ENCODE results near the gene GRIP2.

Gene GRIP2

DNA sequence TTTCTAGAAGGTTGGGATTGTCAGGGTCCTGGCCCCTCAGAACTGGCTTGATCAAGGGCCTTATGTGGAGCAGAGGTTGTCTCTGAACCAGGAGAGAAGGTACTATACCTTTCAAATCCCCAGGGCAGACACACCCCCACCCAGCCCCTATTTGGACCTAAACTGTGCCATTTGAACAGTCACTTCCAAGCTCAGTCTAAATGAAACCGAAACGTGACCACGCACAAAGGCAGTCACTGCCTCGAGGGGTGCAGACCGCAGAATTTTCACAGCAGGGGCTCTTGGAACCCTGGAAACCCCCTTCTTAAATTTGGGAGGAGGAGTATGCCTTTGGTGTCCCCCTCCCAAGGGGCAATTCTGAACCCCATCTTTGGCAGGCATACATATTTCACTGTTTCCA is 53.7 kb downstream of the GRIP2 start:
- Histone ChIP-seq H3K4me3 (ENCODE audit: low read depth, low read length) (no peak overlapping the region), H3K9ac (no peak overlapping the region), H3K4me2 (ENCODE audit: low read length) (no peak overlapping the region), H3K79me2 (no peaks in the 10 kb centered on the region), H3K9me3 (ENCODE audit: control insufficient read depth, low read length) (no peaks in the 10 kb centered on the region), H2AFZ (no peak overlapping the region), H3K27ac (no peak overlapping the region), H3K27me3 (ENCODE audit: control insufficient read depth, insufficient read depth, low read length) (no peaks in the 10 kb centered on the region), H3K4me1 (no peaks in the 10 kb centered on the region), H3K36me3 (ENCODE audit: control insufficient read depth, insufficient read depth, low read length) (no peaks in the 10 kb centered on the region)
- TF ChIP-seq, protein P1, sequence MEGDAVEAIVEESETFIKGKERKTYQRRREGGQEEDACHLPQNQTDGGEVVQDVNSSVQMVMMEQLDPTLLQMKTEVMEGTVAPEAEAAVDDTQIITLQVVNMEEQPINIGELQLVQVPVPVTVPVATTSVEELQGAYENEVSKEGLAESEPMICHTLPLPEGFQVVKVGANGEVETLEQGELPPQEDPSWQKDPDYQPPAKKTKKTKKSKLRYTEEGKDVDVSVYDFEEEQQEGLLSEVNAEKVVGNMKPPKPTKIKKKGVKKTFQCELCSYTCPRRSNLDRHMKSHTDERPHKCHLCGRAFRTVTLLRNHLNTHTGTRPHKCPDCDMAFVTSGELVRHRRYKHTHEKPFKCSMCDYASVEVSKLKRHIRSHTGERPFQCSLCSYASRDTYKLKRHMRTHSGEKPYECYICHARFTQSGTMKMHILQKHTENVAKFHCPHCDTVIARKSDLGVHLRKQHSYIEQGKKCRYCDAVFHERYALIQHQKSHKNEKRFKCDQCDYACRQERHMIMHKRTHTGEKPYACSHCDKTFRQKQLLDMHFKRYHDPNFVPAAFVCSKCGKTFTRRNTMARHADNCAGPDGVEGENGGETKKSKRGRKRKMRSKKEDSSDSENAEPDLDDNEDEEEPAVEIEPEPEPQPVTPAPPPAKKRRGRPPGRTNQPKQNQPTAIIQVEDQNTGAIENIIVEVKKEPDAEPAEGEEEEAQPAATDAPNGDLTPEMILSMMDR (IDR thresholded peaks at IDR 0.05), result no peak

GRCh38 chr3:14485981-14486380 is 54.2 kb downstream of the GRIP2 start:
- no peak overlapping the region for H2AFZ ChIP-seq
- no peaks in the 10 kb centered on the region for H3K36me3 ChIP-seq (ENCODE audit: control insufficient read depth, insufficient read depth, low read length)
- H3K27me3 ChIP-seq (ENCODE audit: control insufficient read depth, insufficient read depth, low read length), result no peaks in the 10 kb centered on the region
- TF ChIP-seq, protein P1 (IDR thresholded peaks at IDR 0.05), result no peak
- no peak overlapping the region for H3K27ac ChIP-seq
- no peak overlapping the region for H3K4me3 ChIP-seq (ENCODE audit: low read depth, low read length)
- H3K9ac ChIP-seq, result no peak overlapping the region
- no peaks in the 10 kb centered on the region for H3K4me1 ChIP-seq
- no peak overlapping the region for H3K4me2 ChIP-seq (ENCODE audit: low read length)
- no peaks in the 10 kb centered on the region for H3K79me2 ChIP-seq
- H3K9me3 ChIP-seq (ENCODE audit: control insufficient read depth, low read length), result no peaks in the 10 kb centered on the region

- Histone ChIP-seq H3K4me3 (ENCODE audit: low read depth, low read length) (no peak overlapping the region), H3K9ac (no peak overlapping the region), H3K36me3 (ENCODE audit: control insufficient read depth, insufficient read depth, low read length) (no peaks in the 10 kb centered on the region), H3K27me3 (ENCODE audit: control insufficient read depth, insufficient read depth, low read length) (no peaks in the 10 kb centered on the region), H3K4me1 (no peaks in the 10 kb centered on the region), H3K79me2 (no peaks in the 10 kb centered on the region), H3K27ac (no peak overlapping the region), H2AFZ (no peak overlapping the region), H3K9me3 (ENCODE audit: control insufficient read depth, low read length) (no peaks in the 10 kb centered on the region), H3K4me2 (ENCODE audit: low read length) (no peak overlapping the region)
- TF ChIP-seq, protein P1 (IDR thresholded peaks at IDR 0.05), result no peak
Observed at GRCh38 chr3:14484741-14485140, 55.4 kb downstream of the GRIP2 start.

DNA sequence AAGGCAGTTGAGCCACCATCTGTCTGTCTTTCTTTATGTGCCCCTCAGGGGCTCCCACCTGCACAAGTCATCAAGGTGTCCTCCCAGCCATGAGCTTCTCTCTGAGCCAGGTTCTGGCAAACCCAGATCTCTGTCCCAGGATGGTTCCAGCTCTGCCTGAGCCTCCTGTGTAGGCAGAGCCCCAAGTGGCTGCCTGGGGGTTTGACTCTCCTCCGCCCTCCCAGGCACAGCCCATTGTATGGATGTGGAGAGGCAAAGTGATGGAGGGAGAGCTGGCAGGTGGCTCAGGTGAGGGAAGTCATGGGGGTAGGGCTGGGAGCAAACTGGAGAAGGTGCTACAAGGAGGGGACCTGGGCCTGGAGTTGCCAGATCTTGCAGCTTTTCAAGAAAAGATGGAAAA is 56.9 kb downstream of the GRIP2 start:
- no peak overlapping the region for H3K4me2 ChIP-seq (ENCODE audit: low read length)
- no peak overlapping the region for H3K27ac ChIP-seq
- no peaks in the 10 kb centered on the region for H3K79me2 ChIP-seq
- H2AFZ ChIP-seq, result no peak overlapping the region
- no peaks in the 10 kb centered on the region for H3K36me3 ChIP-seq (ENCODE audit: control insufficient read depth, insufficient read depth, low read length)
- TF ChIP-seq, protein P1 (IDR thresholded peaks at IDR 0.05), result no peak
- no peaks in the 10 kb centered on the region for H3K4me1 ChIP-seq
- no peaks in the 10 kb centered on the region for H3K27me3 ChIP-seq (ENCODE audit: control insufficient read depth, insufficient read depth, low read length)
- H3K9me3 ChIP-seq (ENCODE audit: control insufficient read depth, low read length), result no peaks in the 10 kb centered on the region
- no peak overlapping the region for H3K4me3 ChIP-seq (ENCODE audit: low read depth, low read length)
- no peak overlapping the region for H3K9ac ChIP-seq

DNA sequence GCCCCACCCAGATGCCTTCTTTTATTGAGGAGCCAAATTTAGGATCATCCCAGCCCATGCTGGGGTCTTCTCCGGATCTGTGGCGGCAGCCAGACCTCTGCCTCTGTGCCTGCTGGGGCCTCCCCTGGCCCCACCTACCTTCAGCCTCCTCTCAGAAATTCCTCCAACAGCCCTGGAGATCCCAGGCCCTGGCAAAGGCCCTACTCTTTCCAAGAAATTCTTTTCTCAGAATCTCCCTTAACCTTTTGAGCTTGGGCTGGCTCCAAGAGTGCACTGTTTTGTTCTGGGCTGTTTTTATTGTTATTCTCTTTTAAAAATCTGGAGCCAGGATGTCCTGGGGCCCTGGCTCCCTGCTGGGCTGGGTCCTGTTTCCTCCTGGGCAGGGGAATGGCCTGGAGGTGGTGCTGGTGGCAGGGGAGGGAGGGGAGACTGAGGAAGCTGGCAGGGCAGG is 57.8 kb downstream of the GRIP2 start:
- no peak overlapping the region for H3K4me3 ChIP-seq (ENCODE audit: low read depth, low read length)
- H3K9me3 ChIP-seq (ENCODE audit: control insufficient read depth, low read length), result no peaks in the 10 kb centered on the region
- H3K4me1 ChIP-seq, result no peaks in the 10 kb centered on the region
- no peak overlapping the region for H3K9ac ChIP-seq
- no peaks in the 10 kb centered on the region for H3K27me3 ChIP-seq (ENCODE audit: control insufficient read depth, insufficient read depth, low read length)
- no peaks in the 10 kb centered on the region for H3K79me2 ChIP-seq
- H3K4me2 ChIP-seq (ENCODE audit: low read length), result no peak overlapping the region
- TF ChIP-seq, protein P1 (IDR thresholded peaks at IDR 0.05), result no peak
- H3K36me3 ChIP-seq (ENCODE audit: control insufficient read depth, insufficient read depth, low read length), result no peaks in the 10 kb centered on the region
- H3K27ac ChIP-seq, result no peak overlapping the region
- H2AFZ ChIP-seq, result no peak overlapping the region
